ENCODE data around the gene PTPRG. TPM values are rescaled to one million over a fixed set of nuclear protein-coding genes. Genes with fewer than 3 reads are reported as not detected.

PTPRG gene
- total and polyA plus RNA-seq, 4 donors = 3.6 to 35.6 (median 8.1) TPM

GRCh38 chr3:61964566-61964965 lies 403.2 kb downstream of the PTPRG start (continued):
- no peak for TF ChIP-seq ZBTB33 (IDR thresholded peaks at IDR 0.05)
- TF ChIP-seq YY1 (IDR thresholded peaks at IDR 0.05) = no peak
- no peak for TF ChIP-seq RXRA (IDR thresholded peaks at IDR 0.05)
- TF ChIP-seq HNF4G (IDR thresholded peaks at IDR 0.05) = no peak
- TF ChIP-seq SP1 (IDR thresholded peaks at IDR 0.05) = no peak

- TF ChIP-seq MAX (IDR thresholded peaks at IDR 0.05) = peak; percentile 5
- no peak for TF ChIP-seq FOXA1 (IDR thresholded peaks at IDR 0.05)
- no peak for DNase-seq (ENCODE audit: low spot score)
- Histone ChIP-seq H3K9ac (ENCODE audit: low read depth in 1 of 2, low read length in 2 of 2) (no peak overlapping the region), H3K36me3 (ENCODE audit: control insufficient read depth in 4 of 4, insufficient read depth in 3 of 4, low read depth in 1 of 4, low read length in 3 of 4) (no peaks in the 10 kb centered on the region), H3K27ac (ENCODE audit: low read depth in 1 of 2, low read length in 2 of 2) (no peak overlapping the region), H3K4me3 (ENCODE audit: low read depth in 1 of 3, low read length in 3 of 3) (no peak overlapping the region), H3K9me3 (ENCODE audit: control insufficient read depth in 4 of 4, low read length in 3 of 4) (no peaks in the 10 kb centered on the region), H3K27me3 (ENCODE audit: control insufficient read depth in 4 of 4, insufficient read depth in 4 of 4, low read length in 3 of 4) (no peaks in the 10 kb centered on the region), H3K4me1 (ENCODE audit: control insufficient read depth in 4 of 4, insufficient read depth in 4 of 4, low read length in 3 of 4) (peaks cover 0 to 10% (median 5%) of the 10 kb centered on the region in 4 donors)
- WGBS = 63% methylated on average over 2 of the region's 2 CpGs
Measured at GRCh38 chr3:61965770-61966131, 404.4 kb downstream of the PTPRG start.

GRCh38 chr3:61966200-61966599 lies 404.8 kb downstream of the PTPRG start:
- no peak for DNase-seq (ENCODE audit: low spot score)
- H3K27ac ChIP-seq (ENCODE audit: low read depth in 1 of 2, low read length in 2 of 2) = no peak overlapping the region
- TF ChIP-seq FOXA1 (IDR thresholded peaks at IDR 0.05) = no peak
- H3K27me3 ChIP-seq (ENCODE audit: control insufficient read depth in 4 of 4, insufficient read depth in 4 of 4, low read length in 3 of 4) = no peaks in the 10 kb centered on the region
- H3K4me3 ChIP-seq (ENCODE audit: low read depth in 1 of 3, low read length in 3 of 3) = no peak overlapping the region
- H3K36me3 ChIP-seq (ENCODE audit: control insufficient read depth in 4 of 4, insufficient read depth in 3 of 4, low read depth in 1 of 4, low read length in 3 of 4) = no peaks in the 10 kb centered on the region
- H3K9me3 ChIP-seq (ENCODE audit: control insufficient read depth in 4 of 4, low read length in 3 of 4) = no peaks in the 10 kb centered on the region
- H3K4me1 ChIP-seq (ENCODE audit: control insufficient read depth in 4 of 4, insufficient read depth in 4 of 4, low read length in 3 of 4) = peaks cover 0 to 10% (median 5%) of the 10 kb centered on the region in 4 donors
- WGBS = 93% methylated on average over 2 of the region's 2 CpGs
- H3K9ac ChIP-seq (ENCODE audit: low read depth in 1 of 2, low read length in 2 of 2) = no peak overlapping the region

GRCh38 chr3:61967019-61967418 lies 405.6 kb downstream of the PTPRG start:
- no peak overlapping the region for H3K4me3 ChIP-seq (ENCODE audit: low read depth in 1 of 3, low read length in 3 of 3)
- H3K27ac ChIP-seq (ENCODE audit: low read depth in 1 of 2, low read length in 2 of 2) = no peak overlapping the region
- no peaks in the 10 kb centered on the region for H3K9me3 ChIP-seq (ENCODE audit: control insufficient read depth in 4 of 4, low read length in 3 of 4)
- no peaks in the 10 kb centered on the region for H3K27me3 ChIP-seq (ENCODE audit: control insufficient read depth in 4 of 4, insufficient read depth in 4 of 4, low read length in 3 of 4)
- 94% methylated on average over 2 of the region's 2 CpGs for WGBS
- H3K9ac ChIP-seq (ENCODE audit: low read depth in 1 of 2, low read length in 2 of 2) = no peak overlapping the region
- H3K36me3 ChIP-seq (ENCODE audit: control insufficient read depth in 4 of 4, insufficient read depth in 3 of 4, low read depth in 1 of 4, low read length in 3 of 4) = no peaks in the 10 kb centered on the region
- H3K4me1 ChIP-seq (ENCODE audit: control insufficient read depth in 4 of 4, insufficient read depth in 4 of 4, low read length in 3 of 4) = peaks cover 0 to 10% (median 5%) of the 10 kb centered on the region in 4 donors
- DNase-seq (ENCODE audit: low spot score) = no peak
- TF ChIP-seq JUND (IDR thresholded peaks at IDR 0.05) = no peak
- no peak for TF ChIP-seq ATF3 (IDR thresholded peaks at IDR 0.05)
- TF ChIP-seq REST (IDR thresholded peaks at IDR 0.05) = no peak
- no peak for TF ChIP-seq RAD21 (IDR thresholded peaks at IDR 0.05)
- no peak for TF ChIP-seq RXRA (IDR thresholded peaks at IDR 0.05)
- TF ChIP-seq FOXA1 (IDR thresholded peaks at IDR 0.05) = no peak
- no peak for TF ChIP-seq TAF1 (conservative IDR thresholded peaks at IDR 0.05)
- TF ChIP-seq CTCF (IDR thresholded peaks at IDR 0.05; ENCODE audit: low read depth, low read length, missing input control) = no peak
- TF ChIP-seq NR2F2 (IDR thresholded peaks at IDR 0.05) = no peak
- no peak for TF ChIP-seq HNF4A (conservative IDR thresholded peaks at IDR 0.05)
- TF ChIP-seq MAX (IDR thresholded peaks at IDR 0.05) = no peak
- TF ChIP-seq GABPA (IDR thresholded peaks at IDR 0.05 in 1 of 2, conservative IDR thresholded peaks at IDR 0.05 in 1 of 2) = no peak
- no peak for TF ChIP-seq ZBTB33 (IDR thresholded peaks at IDR 0.05)
- no peak for TF ChIP-seq SP1 (IDR thresholded peaks at IDR 0.05)
- no peak for TF ChIP-seq YY1 (IDR thresholded peaks at IDR 0.05)

All from liver (tissue), 9 donors.